GM23338 (cell line): ENCODE data around the gene DNASE1L2. TPM values are rescaled to one million over a fixed set of nuclear protein-coding genes. Genes with fewer than 3 reads are reported as not detected.

Experiments
- ATAC-seq: fragments of 200-7000 bp; cut with Tn5 transposase; 3 replicates; pipeline ENCODE4 v1.9.1; 2020
- DNase-seq: peaks from one replicate; pipeline ENCODE4 v3.0.0-alpha.2; 2015; ENCODE audit warnings: low spot score
- H2AFZ ChIP-seq: fragments of 200-600 bp; sonication (generic); 2 replicates; pipeline ENCODE4 v1.8.0; 2016; ENCODE audit warnings: antibody characterized with exemption, mild to moderate bottlenecking, moderate library complexity
- H3F3A ChIP-seq: fragments of 200-600 bp; sonication (generic); replicated peaks from 2 replicates; pipeline ENCODE4 v1.8.0; 2017; ENCODE audit warnings: antibody characterized with exemption, mixed run types, low read depth
- H3K27ac ChIP-seq: fragments of 200-600 bp; sonication (generic); 2 replicates; pipeline ENCODE4 v1.6.1; 2016; ENCODE audit warnings: low read depth
- H3K27me3 ChIP-seq: fragments of 200-600 bp; sonication (generic); 2 replicates; pipeline ENCODE4 v1.8.0; 2016; ENCODE audit warnings: mild to moderate bottlenecking, mixed run types, moderate library complexity; ENCODE audit not compliant: insufficient read depth
- H3K36me3 ChIP-seq: fragments of 200-600 bp; sonication (generic); 2 replicates; pipeline ENCODE4 v1.8.0; 2016; ENCODE audit warnings: mild to moderate bottlenecking; ENCODE audit not compliant: insufficient read depth
- H3K4me1 ChIP-seq: fragments of 200-600 bp; sonication (generic); 2 replicates; pipeline ENCODE4 v1.8.0; 2016; ENCODE audit warnings: mild to moderate bottlenecking, moderate library complexity; ENCODE audit not compliant: insufficient read depth
- H3K4me2 ChIP-seq: fragments of 200-600 bp; sonication (generic); 2 replicates; pipeline ENCODE4 v1.7.1; 2017; ENCODE audit warnings: mixed run types
- H3K4me3 ChIP-seq: fragments of 200-600 bp; sonication (generic); 2 replicates; pipeline ENCODE4 v1.6.1; 2016; ENCODE audit warnings: mixed run types
- H3K79me2 ChIP-seq: fragments of 200-600 bp; sonication (generic); replicated peaks from 2 replicates; pipeline ENCODE4 v1.8.0; 2017; ENCODE audit warnings: mild to moderate bottlenecking; ENCODE audit not compliant: insufficient read depth
- H3K9me2 ChIP-seq: fragments of 200-600 bp; sonication (generic); 2 replicates; pipeline ENCODE4 v1.8.0; 2017; ENCODE audit not compliant: insufficient read depth
- H4K20me1 ChIP-seq: fragments of 200-600 bp; sonication (generic); replicated peaks from 2 replicates; pipeline ENCODE4 v1.8.0; 2017; ENCODE audit warnings: mild to moderate bottlenecking; ENCODE audit not compliant: insufficient read depth
- H3K27ac Mint-ChIP-seq: 2 replicates; pipeline ENCODE4 v1.8.0; 2020; ENCODE audit warnings: inconsistent platforms, mild to moderate bottlenecking, moderate library complexity, mixed read lengths
- H3K27me3 Mint-ChIP-seq: 3 replicates; pipeline ENCODE4 v1.8.0; 2022; ENCODE audit warnings: low read depth, mild to moderate bottlenecking, moderate library complexity, mixed read lengths, inconsistent platforms; ENCODE audit not compliant: insufficient read depth, poor library complexity
- H3K36me3 Mint-ChIP-seq: 3 replicates; pipeline ENCODE4 v1.8.0; 2021; ENCODE audit warnings: low read depth, mild to moderate bottlenecking, inconsistent platforms, moderate library complexity, mixed read lengths
- H3K4me1 Mint-ChIP-seq: 3 replicates; pipeline ENCODE4 v1.8.0; 2020; ENCODE audit warnings: mild to moderate bottlenecking, inconsistent platforms, mixed read lengths
- H3K4me3 Mint-ChIP-seq: 3 replicates; pipeline ENCODE4 v1.8.0; 2021; ENCODE audit warnings: moderate library complexity, mild to moderate bottlenecking, inconsistent platforms, mixed read lengths
- H3K9me3 Mint-ChIP-seq: 3 replicates; pipeline ENCODE4 v1.8.0; 2020; ENCODE audit warnings: moderate library complexity, mild to moderate bottlenecking, inconsistent platforms, mixed read lengths
- CTCF ChIP-seq, 2 experiments: fragments of 200-600 bp in 1 of 2; sonication (generic) in 1 of 2; conservative IDR thresholded peaks; 2 replicates each; pipeline versions ENCODE4 v1.5.1 to v1.6.1; 2016 to 2017; ENCODE audit warnings: antibody characterized with exemption in 2 of 2, low read depth in 2 of 2, mild to moderate bottlenecking in 2 of 2, moderate library complexity in 1 of 2
- EZH2phosphoT487 ChIP-seq: fragments of 200-600 bp; sonication (generic); IDR thresholded peaks from one replicate; pipeline ENCODE4 v1.8.1; 2018; ENCODE audit warnings: antibody characterized with exemption; ENCODE audit not compliant: unreplicated experiment
- JUNB ChIP-seq: IDR thresholded peaks from one replicate; pipeline ENCODE4 v1.6.1; 2016; ENCODE audit warnings: antibody characterized with exemption; ENCODE audit not compliant: unreplicated experiment
- NANOG ChIP-seq: IDR thresholded peaks from 2 replicates; pipeline ENCODE4 v1.6.1; 2016; ENCODE audit warnings: antibody characterized with exemption, borderline replicate concordance
- POLR2AphosphoS5 ChIP-seq: IDR thresholded peaks from 2 replicates; pipeline ENCODE4 v1.6.1; 2016; ENCODE audit warnings: antibody characterized with exemption, low read depth
- REST ChIP-seq: IDR thresholded peaks from one replicate; pipeline ENCODE4 v1.6.1; 2018; ENCODE audit warnings: antibody characterized with exemption; ENCODE audit not compliant: unreplicated experiment
- STAT1 ChIP-seq: IDR thresholded peaks from one replicate; pipeline ENCODE4 v1.6.1; 2016; ENCODE audit warnings: antibody characterized with exemption; ENCODE audit not compliant: unreplicated experiment
- ZNF114 ChIP-seq: fragments of 250-450 bp; sonication (Bioruptor Pico); IDR thresholded peaks from 2 replicates; pipeline ENCODE4 v1.5.0; 2020; ENCODE audit warnings: mild to moderate bottlenecking, moderate library complexity
- polyA plus RNA-seq: library from polyadenylated mRNA; unstranded; fragments of >200 nt; fragmentation: Nextera tagmentation; extraction: Ambion mirVana; gene quantifications from 2 replicates; pipeline ENCODE4 v1.2.1, GENCODE V29; 2016
- total RNA-seq: library from RNA; depleted of rRNA; stranded (reverse); fragments of >200 nt; shearing (Covaris generic); gene quantifications from 2 replicates; pipeline ENCODE4 v1.2.3, GENCODE V29; 2014
- TF ChIP-seq, protein P1 (sequence below): IDR thresholded peaks from 2 replicates; pipeline ENCODE4 v1.6.1; 2016; ENCODE audit warnings: antibody characterized with exemption

DNASE1L2 gene
- total and polyA plus RNA-seq, 2 experiments from 2014 or later, result 0.23 TPM; not detected in 1

- no peaks in the 10 kb centered on the region for H3F3A ChIP-seq
- Mint-ChIP-seq H3K4me1 (peaks cover 8% of the 10 kb centered on the region; the same call in 2 of the 3 replicates), H3K27me3 (peaks cover 11% of the 10 kb centered on the region), H3K9me3 (no peaks in the 10 kb centered on the region), H3K27ac (no peak overlapping the region), H3K36me3 (no peaks in the 10 kb centered on the region; the same call in 2 of the 3 replicates), H3K4me3 (no peak overlapping the region)
- H3K79me2 ChIP-seq, result no peaks in the 10 kb centered on the region
- H4K20me1 ChIP-seq, result no peaks in the 10 kb centered on the region
- no peaks in the 10 kb centered on the region for H3K36me3 ChIP-seq
- H3K9me2 ChIP-seq, result no peaks in the 10 kb centered on the region
- peak; percentile 28 to 36 for TF ChIP-seq CTCF (conservative IDR thresholded peaks at IDR 0.05; ENCODE audit: low read depth in 2 of 2)
- TF ChIP-seq NANOG, result no peak
- ATAC-seq (peak; percentile 78), DNase-seq (peak; percentile 74)
- H3K27ac ChIP-seq, result no peak overlapping the region
- no peak overlapping the region for H3K4me2 ChIP-seq
- H3K27me3 ChIP-seq, result no peaks in the 10 kb centered on the region
- H3K4me1 ChIP-seq, result no peaks in the 10 kb centered on the region
- no peak overlapping the region for H3K4me3 ChIP-seq
- no peak overlapping the region for H2AFZ ChIP-seq
These were observed 42.0 kb downstream of the DNASE1L2 start for GRCh38 chr16:2278272-2278608.

DNA sequence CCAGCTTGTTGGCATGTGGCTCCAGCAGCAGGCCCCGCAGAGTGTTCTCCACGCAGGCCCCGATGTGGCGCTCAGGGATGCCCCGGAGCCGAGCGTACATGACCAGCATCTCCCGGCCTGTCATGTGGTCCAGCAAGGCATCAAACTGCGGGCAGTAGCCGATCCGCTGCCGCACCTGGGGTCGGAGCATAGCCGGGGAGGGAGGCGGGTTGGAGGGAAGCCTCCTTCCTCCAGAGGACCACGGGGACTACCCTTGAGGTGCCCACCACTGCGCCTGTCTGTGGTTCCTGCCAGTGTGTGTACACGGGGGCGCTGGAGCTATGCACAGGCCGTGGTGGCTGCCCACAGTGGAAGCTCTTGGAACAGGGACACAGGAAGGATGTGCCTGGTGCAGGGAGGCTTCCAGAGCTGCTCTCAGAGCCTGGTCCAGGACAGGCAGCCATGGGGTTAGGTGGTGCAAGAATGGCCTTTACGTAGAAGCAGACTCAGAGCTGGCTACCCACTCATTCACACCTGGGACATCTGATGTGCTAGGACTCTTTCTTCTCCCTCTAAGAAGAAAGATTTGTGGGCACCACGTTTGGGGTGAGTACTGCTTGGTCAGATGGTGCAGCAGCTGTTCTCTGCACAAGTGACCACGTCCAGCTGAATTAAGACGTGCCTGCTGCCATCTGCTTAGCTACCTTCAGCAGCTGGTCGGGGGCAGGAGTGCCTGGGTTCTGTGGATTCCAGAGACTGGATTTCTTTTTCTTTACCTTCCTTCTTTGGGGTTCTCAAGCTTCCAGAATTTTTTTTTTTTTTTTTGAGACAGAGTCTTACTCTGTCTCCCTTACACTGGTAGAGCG lies 42.9 kb downstream of the DNASE1L2 start:
- Histone ChIP-seq H3K4me1 (no peaks in the 10 kb centered on the region), H3K27me3 (no peaks in the 10 kb centered on the region), H4K20me1 (no peaks in the 10 kb centered on the region; the same call in 1 of the 2 replicates), H3K9me2 (no peaks in the 10 kb centered on the region), H3K4me3 (no peak overlapping the region), H3K4me2 (no peak overlapping the region), H3F3A (no peaks in the 10 kb centered on the region), H3K36me3 (no peaks in the 10 kb centered on the region), H3K79me2 (no peaks in the 10 kb centered on the region), H2AFZ (no peak overlapping the region), H3K27ac (no peak overlapping the region)
- no peak overlapping the region for H3K4me3 Mint-ChIP-seq
- H3K4me1 Mint-ChIP-seq, result peaks cover 8% of the 10 kb centered on the region; the same call in 2 of the 3 replicates
- H3K27ac Mint-ChIP-seq, result no peak overlapping the region
- ATAC-seq, result no peak
- no peaks in the 10 kb centered on the region for H3K9me3 Mint-ChIP-seq
- peaks cover 11% of the 10 kb centered on the region for H3K27me3 Mint-ChIP-seq
- H3K36me3 Mint-ChIP-seq, result no peaks in the 10 kb centered on the region; the same call in 2 of the 3 replicates
- no peak for DNase-seq
- TF ChIP-seq EZH2phosphoT487 (no peak), POLR2AphosphoS5 (no peak), STAT1 (no peak), REST (no peak), JUNB (no peak), ZNF114 (CRISPR knock-in tag) (no peak), CTCF (conservative IDR thresholded peaks at IDR 0.05; ENCODE audit: low read depth in 2 of 2) (no peak)
- TF ChIP-seq, protein P1, sequence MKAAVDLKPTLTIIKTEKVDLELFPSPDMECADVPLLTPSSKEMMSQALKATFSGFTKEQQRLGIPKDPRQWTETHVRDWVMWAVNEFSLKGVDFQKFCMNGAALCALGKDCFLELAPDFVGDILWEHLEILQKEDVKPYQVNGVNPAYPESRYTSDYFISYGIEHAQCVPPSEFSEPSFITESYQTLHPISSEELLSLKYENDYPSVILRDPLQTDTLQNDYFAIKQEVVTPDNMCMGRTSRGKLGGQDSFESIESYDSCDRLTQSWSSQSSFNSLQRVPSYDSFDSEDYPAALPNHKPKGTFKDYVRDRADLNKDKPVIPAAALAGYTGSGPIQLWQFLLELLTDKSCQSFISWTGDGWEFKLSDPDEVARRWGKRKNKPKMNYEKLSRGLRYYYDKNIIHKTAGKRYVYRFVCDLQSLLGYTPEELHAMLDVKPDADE, result no peak
